Smooth muscle cell (in vitro differentiated cells): ENCODE data around the gene C20orf141. TPM values are rescaled to one million over a fixed set of nuclear protein-coding genes. Genes with fewer than 3 reads are reported as not detected.

Source experiments
- DNase-seq: peaks from one replicate; lab custom pipeline; 2025; ENCODE audit not compliant: unreplicated experiment; lab: John Stamatoyannopoulos, UW
- H2AFZ ChIP-seq: fragments of 200-600 bp; sonication (generic); 2 replicates; pipeline ENCODE4 v1.6.0; 2016; ENCODE audit warnings: antibody characterized with exemption, low read depth, mild to moderate bottlenecking
- H3F3A ChIP-seq: fragments of 200-600 bp; sonication (generic); 2 replicates; pipeline ENCODE4 v1.6.0; 2017; ENCODE audit warnings: antibody characterized with exemption, low read depth
- H3K27ac ChIP-seq: fragments of 200-600 bp; sonication (generic); 2 replicates; pipeline ENCODE4 v1.5.1; 2016; ENCODE audit warnings: low read depth, mild to moderate bottlenecking
- H3K27me3 ChIP-seq: fragments of 200-600 bp; sonication (generic); 2 replicates; pipeline ENCODE4 v1.6.1; 2016; ENCODE audit warnings: low read depth, mild to moderate bottlenecking
- H3K36me3 ChIP-seq: fragments of 200-600 bp; sonication (generic); 2 replicates; pipeline ENCODE4 v1.5.1; 2016; ENCODE audit warnings: low read depth
- H3K4me1 ChIP-seq: fragments of 200-600 bp; sonication (generic); 2 replicates; pipeline ENCODE4 v1.5.1; 2016; ENCODE audit warnings: low read depth
- H3K4me2 ChIP-seq: fragments of 200-600 bp; sonication (generic); 2 replicates; pipeline ENCODE4 v1.6.0; 2016; ENCODE audit warnings: mild to moderate bottlenecking
- H3K4me3 ChIP-seq: fragments of 200-600 bp; sonication (generic); 2 replicates; pipeline ENCODE4 v1.5.1; 2016; ENCODE audit warnings: mild to moderate bottlenecking
- H3K79me2 ChIP-seq: fragments of 200-600 bp; sonication (generic); 2 replicates; pipeline ENCODE4 v1.6.0; 2016; ENCODE audit warnings: low read depth, mild to moderate bottlenecking
- H3K9ac ChIP-seq: fragments of 200-600 bp; sonication (generic); 2 replicates; pipeline ENCODE4 v1.6.0; 2016; ENCODE audit warnings: low read depth
- H3K9me3 ChIP-seq: fragments of 200-600 bp; sonication (generic); replicated peaks from 2 replicates; pipeline ENCODE4 v1.5.1; 2016; ENCODE audit warnings: low read depth
- H4K20me1 ChIP-seq: fragments of 200-600 bp; sonication (generic); 2 replicates; pipeline ENCODE4 v1.6.0; 2016; ENCODE audit warnings: low read depth
- CTCF ChIP-seq: fragments of 200-600 bp; sonication (generic); IDR thresholded peaks from 2 replicates; pipeline ENCODE4 v1.5.1; 2017; ENCODE audit warnings: borderline replicate concordance, mild to moderate bottlenecking, antibody characterized with exemption; ENCODE audit not compliant: insufficient read depth, poor library complexity, severe bottlenecking
- WGBS: methylation state at CpG from one replicate; pipeline ENCODE4 v1.1.7; 2016; ENCODE audit warnings: low lambda C conversion rate; 5-methylcytosine and 5-hydroxymethylcytosine counted together
- polyA plus RNA-seq: library from polyadenylated mRNA; unstranded; fragments of >200 nt; fragmentation: Nextera tagmentation; extraction: Ambion mirVana; gene quantifications from 2 replicates; pipeline ENCODE4 v1.2.1, GENCODE V29; 2016
- total RNA-seq: library from RNA; depleted of rRNA; stranded (reverse); fragments of >200 nt; gene quantifications from 2 replicates; pipeline ENCODE4 v1.2.3, GENCODE V29; 2014

Gene C20orf141
- total and polyA plus RNA-seq, 2 experiments from 2014 or later = not detected

GRCh38 chr20:2816583-2817340 lies 2.0 kb downstream of the C20orf141 start:
- no peaks in the 10 kb centered on the region for H3K36me3 ChIP-seq
- H3K9me3 ChIP-seq = no peaks in the 10 kb centered on the region
- no peaks in the 10 kb centered on the region for H3K27me3 ChIP-seq
- WGBS = 82% methylated on average over 20 of the region's 20 CpGs
- H3K4me2 ChIP-seq = no peak overlapping the region
- H3K27ac ChIP-seq = no peak overlapping the region
- no peaks in the 10 kb centered on the region for H4K20me1 ChIP-seq
- TF ChIP-seq CTCF = no peak
- no peak overlapping the region for H3K9ac ChIP-seq
- H3F3A ChIP-seq = peaks cover 12% of the 10 kb centered on the region
- no peak overlapping the region for H2AFZ ChIP-seq
- no peaks in the 10 kb centered on the region for H3K79me2 ChIP-seq
- H3K4me1 ChIP-seq = peaks cover 9% of the 10 kb centered on the region
- no peak overlapping the region for H3K4me3 ChIP-seq
- DNase-seq = no peak

- 97% methylated on average over 2 of the region's 2 CpGs for WGBS
- peaks cover 9% of the 10 kb centered on the region for H3K4me1 ChIP-seq
- H3K4me2 ChIP-seq = no peak overlapping the region
Measured at GRCh38 chr20:2817341-2817726, 2.5 kb downstream of the C20orf141 start.

GRCh38 chr20:2817891-2818595 lies 3.3 kb downstream of the C20orf141 start:
- Histone ChIP-seq H3K4me2 (no peak overlapping the region), H3K4me1 (peaks cover 9% of the 10 kb centered on the region), H3F3A (peaks cover 12% of the 10 kb centered on the region), H3K27me3 (no peaks in the 10 kb centered on the region), H2AFZ (no peak overlapping the region), H3K27ac (no peak overlapping the region), H4K20me1 (no peaks in the 10 kb centered on the region), H3K9ac (no peak overlapping the region), H3K4me3 (no peak overlapping the region), H3K9me3 (no peaks in the 10 kb centered on the region), H3K36me3 (no peaks in the 10 kb centered on the region), H3K79me2 (no peaks in the 10 kb centered on the region)
- WGBS = 85% methylated on average over 7 of the region's 7 CpGs
- TF ChIP-seq CTCF = no peak
- DNase-seq = no peak

More at GRCh38 chr20:2817341-2817726, 2.5 kb downstream of the C20orf141 start:
- Histone ChIP-seq H3K9me3 (no peaks in the 10 kb centered on the region), H3K79me2 (no peaks in the 10 kb centered on the region), H4K20me1 (no peaks in the 10 kb centered on the region), H3K9ac (no peak overlapping the region), H3K27ac (no peak overlapping the region), H3F3A (peaks cover 12% of the 10 kb centered on the region), H3K27me3 (no peaks in the 10 kb centered on the region), H3K4me3 (no peak overlapping the region), H3K36me3 (no peaks in the 10 kb centered on the region), H2AFZ (no peak overlapping the region)
- TF ChIP-seq CTCF = no peak
- no peak for DNase-seq
